GM12891 (cell line): ENCODE data around the gene E2F2.

Experiments used
- POLR2A ChIP-seq: IDR thresholded peaks from 2 replicates; pipeline ENCODE4 v1.6.1; 2011; ENCODE audit warnings: low read depth, low read length, control low read depth
- TAF1 ChIP-seq: IDR thresholded peaks from 2 replicates; pipeline ENCODE4 v1.6.1; 2011; ENCODE audit warnings: low read depth, low read length, control low read depth

DNA sequence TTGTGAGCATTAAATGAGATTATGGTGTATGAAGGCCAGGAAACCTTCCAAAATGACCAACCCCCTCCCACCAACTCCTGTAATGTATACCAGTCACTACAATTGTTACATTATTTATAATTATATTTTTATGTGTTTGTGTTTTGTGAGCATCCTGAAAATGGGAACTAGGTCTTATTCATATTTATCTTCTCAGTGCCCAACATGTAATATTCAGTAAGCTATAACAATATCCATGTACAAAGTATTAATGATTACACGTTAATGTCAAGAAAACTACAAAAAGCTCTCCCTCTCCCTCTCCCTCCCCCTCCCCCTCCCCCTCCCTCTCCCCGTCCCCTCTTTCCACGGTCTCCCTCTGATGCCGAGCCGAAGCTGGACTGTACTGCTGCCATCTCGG is 28.1 kb downstream of the E2F2 start:
- TF ChIP-seq TAF1 (no peak), POLR2A (no peak)
